Measurements from ENCODE around the gene SPATA22. TPM values are rescaled to one million over a fixed set of nuclear protein-coding genes. Genes with fewer than 3 reads are reported as not detected.
"Not testable (repeated sequence)": the region's sequence is repeated elsewhere in the genome, so short reads cannot be mapped to it uniquely, and the experiment has no call there.

Gene SPATA22, protein sequence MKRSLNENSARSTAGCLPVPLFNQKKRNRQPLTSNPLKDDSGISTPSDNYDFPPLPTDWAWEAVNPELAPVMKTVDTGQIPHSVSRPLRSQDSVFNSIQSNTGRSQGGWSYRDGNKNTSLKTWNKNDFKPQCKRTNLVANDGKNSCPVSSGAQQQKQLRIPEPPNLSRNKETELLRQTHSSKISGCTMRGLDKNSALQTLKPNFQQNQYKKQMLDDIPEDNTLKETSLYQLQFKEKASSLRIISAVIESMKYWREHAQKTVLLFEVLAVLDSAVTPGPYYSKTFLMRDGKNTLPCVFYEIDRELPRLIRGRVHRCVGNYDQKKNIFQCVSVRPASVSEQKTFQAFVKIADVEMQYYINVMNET
- polyA plus RNA-seq = not detected

DNA sequence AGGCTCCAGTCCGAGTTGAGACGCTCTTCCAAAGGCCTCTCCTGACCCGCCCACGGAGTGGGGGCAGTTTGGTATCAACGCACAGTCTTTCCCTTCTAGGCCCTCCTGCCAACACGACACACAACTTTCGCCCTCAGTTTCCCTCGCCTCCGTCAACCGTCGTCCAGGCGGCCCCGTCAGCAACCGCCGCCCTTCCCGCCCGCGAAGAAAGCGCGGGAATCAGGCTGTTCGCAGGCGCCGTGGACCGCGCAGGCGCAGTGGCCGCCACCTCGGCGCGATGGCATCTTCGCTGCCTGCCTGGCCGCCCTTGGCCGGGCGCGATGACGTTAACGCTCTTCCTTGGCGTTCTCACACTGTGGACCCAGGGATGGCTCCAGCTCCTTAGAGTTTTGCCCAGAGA lies at the start of gene SPATA22:
Gene SPATA22, minus strand, starts transcription at position 221 of the 400 bp plus-strand sequence. CDS start 2,494 bp downstream, outside the sequence.
- Mint-ChIP-seq H3K27ac (no peak within 1 kb of the TSS), H3K27me3 (peaks cover 2% of the 10 kb centered on the region), H3K4me3 (no peak within 1 kb of the TSS), H3K9me3 (no peaks in the 10 kb centered on the region), H3K4me1 (peaks cover 0 to 8% (median 1%) of the 10 kb centered on the region in 3 donors), H3K36me3 (peaks cover 2% of the 10 kb centered on the region)

DNA sequence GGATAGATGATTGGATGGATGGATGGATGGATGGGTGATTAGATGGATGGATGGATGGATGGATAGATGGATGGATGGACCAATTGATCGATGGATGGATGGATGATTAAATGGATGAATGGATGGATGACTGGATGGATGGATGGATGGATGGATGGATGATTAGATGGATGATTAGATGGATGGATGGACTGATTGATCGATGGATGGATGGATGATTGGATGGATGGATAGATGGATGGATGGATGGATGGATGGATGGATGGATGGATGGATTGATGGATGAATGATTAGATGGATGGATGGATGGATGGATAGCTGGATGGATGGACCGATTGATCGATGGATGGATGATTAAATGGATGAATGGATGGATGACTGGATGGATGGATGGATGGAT lies 47.9 kb upstream of the SPATA22 start:
- H3K27ac Mint-ChIP-seq, H3K9me3 Mint-ChIP-seq, H3K27me3 Mint-ChIP-seq, H3K4me3 Mint-ChIP-seq, H3K4me1 Mint-ChIP-seq, H3K36me3 Mint-ChIP-seq: not testable (repeated sequence)

DNA sequence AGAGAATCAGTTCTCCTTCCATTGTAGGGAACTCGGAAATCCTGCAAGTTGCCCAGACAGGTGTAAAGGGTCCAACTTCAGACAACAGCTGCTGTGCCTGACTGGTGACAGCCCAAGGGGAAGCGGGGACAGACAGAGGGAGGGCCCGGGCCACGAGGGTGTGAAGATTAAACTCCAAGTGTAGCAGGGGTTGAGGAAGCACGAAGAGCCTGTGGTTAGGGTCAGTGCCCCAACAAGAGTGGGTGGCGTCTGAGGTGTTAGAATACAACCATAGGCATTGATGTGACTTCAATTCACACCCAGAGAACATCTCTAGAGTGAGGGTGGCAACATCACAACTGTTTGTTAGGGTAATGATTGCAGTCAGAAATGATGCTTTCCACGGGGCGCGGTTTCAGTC lies 43.3 kb upstream of the SPATA22 start:
- Mint-ChIP-seq H3K27me3 (no peaks in the 10 kb centered on the region), H3K36me3 (peaks cover 2% of the 10 kb centered on the region), H3K9me3 (no peaks in the 10 kb centered on the region), H3K4me1 (no peaks in the 10 kb centered on the region), H3K27ac (peak overlapping the region in 1 of 3 donors; percentile 47), H3K4me3 (no peak overlapping the region)

DNA sequence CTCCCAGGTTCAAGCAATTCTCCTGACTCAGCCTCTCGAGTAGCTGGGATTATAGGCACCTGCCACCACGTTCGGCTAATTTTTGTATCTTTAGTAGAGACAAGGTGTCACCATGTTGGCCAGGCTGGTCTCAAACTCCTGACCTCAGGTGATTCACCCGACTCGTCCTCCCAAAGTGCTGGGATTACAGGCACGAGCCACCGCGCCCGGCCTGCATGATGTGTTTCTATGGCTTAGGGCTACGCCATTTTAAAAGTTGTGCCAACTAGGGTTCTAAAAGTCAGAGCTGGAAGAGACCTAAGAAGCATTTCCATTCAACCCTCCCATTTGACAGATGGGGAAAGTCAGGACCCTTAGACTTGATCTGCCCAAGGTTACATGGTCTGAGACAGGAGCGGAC lies 42.5 kb upstream of the SPATA22 start:
- not testable (repeated sequence) for H3K4me1 Mint-ChIP-seq, H3K27me3 Mint-ChIP-seq, H3K36me3 Mint-ChIP-seq, H3K4me3 Mint-ChIP-seq, H3K27ac Mint-ChIP-seq, H3K9me3 Mint-ChIP-seq

DNA sequence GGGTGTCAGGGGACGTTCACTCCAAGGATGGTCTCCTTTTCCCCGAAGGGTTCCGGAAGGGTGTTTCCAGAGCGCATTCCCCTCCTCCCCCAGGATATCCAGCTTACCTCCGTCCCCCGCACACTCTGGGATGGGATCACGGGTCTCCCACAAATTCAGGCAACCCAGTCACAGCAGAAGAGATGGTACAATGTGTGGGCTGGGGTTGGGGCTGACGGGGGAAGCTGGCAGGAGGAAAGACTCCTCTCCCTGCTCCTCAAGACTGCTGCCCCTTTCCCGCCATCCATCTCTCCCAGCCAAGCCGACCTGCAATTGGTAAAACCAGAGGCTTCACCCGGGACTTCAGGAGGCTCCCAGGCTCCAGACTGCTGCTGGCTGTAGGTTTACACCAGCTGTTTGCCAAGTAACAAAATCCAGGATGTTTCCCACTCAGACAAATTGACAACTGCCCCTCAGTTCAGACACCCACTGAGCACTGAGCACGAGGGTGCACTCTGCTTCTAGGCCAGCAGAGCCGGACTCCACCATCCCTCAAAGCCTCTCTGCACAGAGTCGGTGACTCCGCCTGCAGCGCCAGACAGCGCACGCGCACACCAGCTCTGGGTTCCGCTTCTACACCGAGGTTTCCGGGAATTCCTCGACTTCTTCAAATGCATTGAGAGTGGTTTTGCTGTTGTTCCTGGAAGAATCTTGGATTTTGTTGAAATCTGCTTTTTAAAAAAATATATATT lies 41.9 kb upstream of the SPATA22 start:
- H3K4me1 Mint-ChIP-seq = no peaks in the 10 kb centered on the region
- H3K4me3 Mint-ChIP-seq = no peak overlapping the region

DNA sequence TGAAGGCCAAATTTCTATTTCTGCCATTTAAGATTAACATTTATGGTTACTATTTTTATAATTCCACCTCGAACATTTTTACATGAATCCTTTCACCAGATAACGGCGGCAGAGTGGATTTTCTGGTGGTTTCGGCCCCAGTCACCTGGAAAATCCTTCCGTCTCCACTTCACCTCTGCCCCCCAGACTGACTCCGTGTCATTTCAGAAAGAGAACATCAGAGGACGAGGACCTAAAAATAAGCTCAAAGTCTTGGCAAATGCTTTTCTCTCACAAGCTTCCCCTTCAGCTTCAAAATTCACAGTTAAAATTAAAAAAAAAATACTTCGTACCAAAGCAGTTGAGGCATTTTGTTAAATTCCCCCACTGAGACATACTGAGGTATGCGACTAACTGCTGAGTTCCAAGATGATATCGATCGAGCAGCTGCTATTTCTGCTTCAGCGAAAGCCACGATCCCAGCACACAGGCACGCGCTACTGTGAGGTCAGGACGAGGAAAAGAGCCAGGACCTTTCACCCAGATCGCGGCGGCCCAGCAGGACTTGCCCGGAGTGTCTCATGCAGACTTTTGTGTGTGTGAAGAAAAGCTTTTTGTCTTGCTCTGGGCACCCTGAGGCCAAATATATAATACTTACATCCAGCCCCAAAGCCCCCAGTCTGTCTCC lies 41.0 kb upstream of the SPATA22 start:
- Mint-ChIP-seq H3K4me1 (no peaks in the 10 kb centered on the region), H3K4me3 (no peak overlapping the region), H3K9me3 (peaks cover 0 to 5% (median 0%) of the 10 kb centered on the region in 3 donors), H3K27ac (no peak overlapping the region), H3K36me3 (peaks cover 2% of the 10 kb centered on the region), H3K27me3 (peaks cover 1% of the 10 kb centered on the region)

More for the DNA sequence above, 41.9 kb upstream of the SPATA22 start:
- H3K27me3 Mint-ChIP-seq = peaks cover 1% of the 10 kb centered on the region
- peaks cover 2% of the 10 kb centered on the region for H3K36me3 Mint-ChIP-seq
- H3K9me3 Mint-ChIP-seq = peaks cover 0 to 5% (median 0%) of the 10 kb centered on the region in 3 donors
- H3K27ac Mint-ChIP-seq = no peak overlapping the region

DNA sequence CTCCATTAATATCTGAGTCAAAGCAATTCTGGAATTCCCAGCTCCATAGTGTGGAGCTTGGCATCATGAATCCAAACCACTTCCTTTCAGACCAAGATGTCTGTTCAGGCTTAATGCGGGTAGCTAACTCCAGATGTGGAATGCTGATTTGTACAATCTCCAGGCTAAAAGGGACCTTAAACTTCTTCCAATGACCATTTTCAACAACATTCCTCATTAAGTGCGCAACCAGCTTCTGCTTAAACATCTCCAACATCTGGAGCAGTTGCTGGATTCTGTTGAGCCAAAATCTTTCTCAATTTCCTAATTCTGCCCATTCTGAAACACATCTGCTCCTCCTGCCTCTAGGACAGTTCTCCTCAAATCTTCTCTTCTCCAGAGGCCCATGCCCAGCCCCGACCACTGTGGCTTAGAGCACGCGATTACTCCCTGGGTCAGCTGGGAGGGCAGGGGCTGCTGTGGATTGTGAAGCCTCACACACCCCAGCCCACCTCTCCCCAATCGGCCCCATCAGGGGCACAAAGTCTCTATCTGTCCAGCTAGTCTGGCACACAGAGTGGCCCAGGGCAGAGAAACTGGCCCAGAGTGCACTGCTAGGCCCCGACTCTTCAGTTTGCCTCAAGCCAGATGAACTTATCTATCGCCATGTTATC lies 40.4 kb upstream of the SPATA22 start:
- Mint-ChIP-seq H3K27ac (no peak overlapping the region), H3K36me3 (peaks cover 2% of the 10 kb centered on the region), H3K4me1 (no peaks in the 10 kb centered on the region), H3K9me3 (peaks cover 0 to 5% (median 0%) of the 10 kb centered on the region in 3 donors), H3K4me3 (no peak overlapping the region), H3K27me3 (peaks cover 1% of the 10 kb centered on the region)

DNA sequence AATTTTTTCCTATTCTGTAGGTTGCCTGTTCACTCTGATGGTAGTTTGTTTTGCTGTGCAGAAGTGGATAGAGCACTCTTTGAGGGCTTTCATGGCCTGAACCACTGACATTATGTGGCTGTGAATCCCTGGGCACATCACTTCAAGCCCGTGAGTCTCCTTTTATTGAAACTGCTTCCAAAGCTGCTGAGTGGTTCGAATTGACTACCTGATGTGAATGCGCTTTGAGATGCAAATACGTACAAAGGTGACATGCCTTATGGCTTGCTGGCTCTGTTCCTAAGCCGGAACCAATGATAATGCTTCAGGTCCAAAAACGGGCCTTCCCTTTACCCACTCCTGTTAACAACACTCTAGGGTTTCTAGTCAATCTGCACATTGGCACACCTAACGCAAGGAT lies 38.5 kb upstream of the SPATA22 start:
- no peaks in the 10 kb centered on the region for H3K4me1 Mint-ChIP-seq
- H3K9me3 Mint-ChIP-seq = peaks cover 0 to 5% (median 0%) of the 10 kb centered on the region in 3 donors
- H3K27me3 Mint-ChIP-seq = peaks cover 1% of the 10 kb centered on the region
- no peak overlapping the region for H3K4me3 Mint-ChIP-seq
- no peaks in the 10 kb centered on the region for H3K36me3 Mint-ChIP-seq
- H3K27ac Mint-ChIP-seq = no peak overlapping the region

DNA sequence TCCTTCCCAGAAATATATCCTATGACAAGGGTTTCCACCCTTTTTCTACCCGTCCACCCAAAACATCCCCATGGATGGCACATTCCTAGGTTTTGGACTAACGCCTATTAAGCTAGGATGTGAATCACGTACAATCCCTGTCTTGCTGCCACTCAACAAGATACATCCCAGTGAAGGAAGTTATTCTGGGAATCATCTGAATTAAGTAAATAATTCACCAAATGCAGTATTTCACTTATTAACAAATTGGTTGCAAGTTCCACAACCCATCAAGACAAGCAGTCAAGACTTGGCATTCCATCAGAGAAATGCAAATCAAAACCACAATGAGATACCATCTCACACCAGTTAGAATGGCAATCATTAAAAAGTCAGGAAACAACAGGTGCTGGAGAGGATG lies 36.2 kb upstream of the SPATA22 start:
- no peak overlapping the region for H3K27ac Mint-ChIP-seq
- peaks cover 0 to 5% (median 0%) of the 10 kb centered on the region in 3 donors for H3K9me3 Mint-ChIP-seq
- no peaks in the 10 kb centered on the region for H3K4me1 Mint-ChIP-seq
- peaks cover 1% of the 10 kb centered on the region for H3K27me3 Mint-ChIP-seq
- H3K36me3 Mint-ChIP-seq = no peaks in the 10 kb centered on the region
- H3K4me3 Mint-ChIP-seq = no peak overlapping the region

DNA sequence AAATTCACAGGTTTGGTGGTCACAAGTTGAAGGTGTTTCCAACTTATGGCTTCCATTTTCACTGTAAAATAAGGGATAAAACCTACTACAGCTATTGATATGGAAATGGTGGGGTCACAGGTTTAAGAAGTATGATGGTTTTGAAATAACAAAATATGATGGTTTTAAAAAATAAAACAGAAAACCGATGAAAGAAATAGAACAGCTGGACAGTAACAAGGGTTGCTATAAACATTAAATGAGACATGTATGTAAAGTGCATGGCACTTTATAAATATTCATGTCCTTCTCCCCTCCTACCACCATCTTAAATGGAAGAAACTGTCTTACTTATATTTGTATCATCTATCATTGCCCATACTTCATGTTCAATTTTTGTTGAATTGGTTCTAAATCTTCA lies 35.5 kb upstream of the SPATA22 start:
- Mint-ChIP-seq H3K9me3 (peaks cover 0 to 5% (median 0%) of the 10 kb centered on the region in 3 donors), H3K27me3 (peaks cover 1% of the 10 kb centered on the region), H3K36me3 (no peaks in the 10 kb centered on the region), H3K4me3 (no peak overlapping the region), H3K4me1 (no peaks in the 10 kb centered on the region), H3K27ac (no peak overlapping the region)

DNA sequence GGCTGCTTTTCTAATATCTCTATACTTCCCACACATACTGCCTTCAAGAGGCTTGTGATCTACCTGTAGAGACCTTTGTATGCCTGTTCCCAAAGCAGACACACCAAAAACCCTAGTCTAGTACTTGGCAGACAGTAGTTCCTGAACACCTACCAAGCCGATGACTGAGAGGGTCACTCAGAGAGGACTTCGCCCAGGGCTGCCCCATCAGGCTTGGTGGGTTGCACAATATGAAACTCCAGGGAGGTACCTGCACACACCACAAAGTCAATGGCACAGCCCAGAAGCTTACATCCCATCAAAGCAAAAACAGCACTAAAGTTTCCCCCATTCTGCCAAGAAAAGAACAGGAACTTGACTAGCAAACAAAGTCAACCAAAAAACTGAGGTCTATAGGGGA lies 34.4 kb upstream of the SPATA22 start:
- peaks cover 0 to 5% (median 0%) of the 10 kb centered on the region in 3 donors for H3K9me3 Mint-ChIP-seq
- H3K27ac Mint-ChIP-seq = no peak overlapping the region
- H3K4me1 Mint-ChIP-seq = no peaks in the 10 kb centered on the region
- peaks cover 1% of the 10 kb centered on the region for H3K27me3 Mint-ChIP-seq
- H3K36me3 Mint-ChIP-seq = no peaks in the 10 kb centered on the region
- no peak overlapping the region for H3K4me3 Mint-ChIP-seq

DNA sequence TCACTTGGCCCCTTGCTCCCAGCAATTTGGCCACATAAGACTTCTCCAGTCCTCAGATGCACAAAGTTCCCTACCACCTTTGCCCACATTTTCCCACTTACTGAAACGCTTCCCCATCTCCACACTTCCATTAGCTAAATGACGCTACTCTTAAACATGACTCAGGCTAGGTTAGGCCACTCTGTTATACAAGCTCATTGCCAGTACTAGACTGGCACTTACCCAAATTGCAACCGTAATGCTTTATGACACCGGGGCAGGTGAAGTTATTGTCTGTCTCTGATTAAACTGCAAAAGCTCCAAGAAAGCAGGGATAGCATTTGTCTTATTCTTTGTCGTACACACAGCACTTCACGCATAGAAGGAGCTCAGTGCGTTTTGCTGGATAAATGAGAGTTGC lies 33.4 kb upstream of the SPATA22 start:
- Mint-ChIP-seq H3K4me1 (no peaks in the 10 kb centered on the region), H3K4me3 (no peak overlapping the region), H3K9me3 (peaks cover 0 to 5% (median 0%) of the 10 kb centered on the region in 3 donors), H3K27ac (no peak overlapping the region), H3K36me3 (no peaks in the 10 kb centered on the region), H3K27me3 (peaks cover 1% of the 10 kb centered on the region)

DNA sequence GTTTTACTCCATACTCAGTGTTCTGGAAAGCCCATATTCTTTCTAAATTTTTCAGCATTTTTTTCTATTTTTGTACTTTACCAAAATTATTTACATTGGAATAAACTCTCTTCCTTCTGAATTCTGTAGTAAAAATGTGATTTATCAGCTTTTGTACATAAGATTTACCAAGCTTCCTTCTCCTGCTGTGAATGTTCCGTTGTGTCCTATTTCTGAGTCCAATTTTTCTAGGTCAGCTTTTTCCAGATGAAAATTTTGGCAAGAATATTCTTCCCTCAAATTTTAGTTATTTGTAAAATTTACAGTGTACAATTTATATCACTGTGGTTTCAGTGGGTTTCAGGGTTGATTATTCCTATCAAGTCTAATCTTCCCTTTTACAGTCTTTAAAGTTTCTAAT lies 31.7 kb upstream of the SPATA22 start:
- no peak overlapping the region for H3K4me3 Mint-ChIP-seq
- H3K27ac Mint-ChIP-seq = no peak overlapping the region
- no peaks in the 10 kb centered on the region for H3K4me1 Mint-ChIP-seq
- H3K9me3 Mint-ChIP-seq = no peaks in the 10 kb centered on the region
- no peaks in the 10 kb centered on the region for H3K27me3 Mint-ChIP-seq
- no peaks in the 10 kb centered on the region for H3K36me3 Mint-ChIP-seq

DNA sequence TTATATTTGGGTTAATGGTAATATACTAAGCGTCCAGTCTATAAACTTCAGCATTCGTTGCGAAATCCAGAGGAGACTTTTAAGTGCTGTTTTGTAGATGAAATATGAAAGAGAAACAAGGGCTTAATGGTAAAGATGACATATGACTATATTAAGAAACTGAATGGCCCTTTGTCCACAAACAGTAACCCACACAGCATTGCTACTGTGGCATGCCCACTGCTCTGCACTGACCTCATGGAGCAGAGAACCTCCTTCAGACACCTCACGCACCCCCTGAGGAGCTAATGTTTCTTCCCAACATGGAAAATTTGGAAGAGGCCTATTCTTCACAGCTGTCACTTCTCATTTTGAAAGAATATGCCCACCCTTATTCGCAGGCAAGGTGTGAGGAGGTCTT lies 30.8 kb upstream of the SPATA22 start:
- Mint-ChIP-seq H3K27ac (no peak overlapping the region), H3K9me3 (no peaks in the 10 kb centered on the region), H3K27me3 (no peaks in the 10 kb centered on the region), H3K4me1 (no peaks in the 10 kb centered on the region), H3K4me3 (no peak overlapping the region), H3K36me3 (no peaks in the 10 kb centered on the region)

DNA sequence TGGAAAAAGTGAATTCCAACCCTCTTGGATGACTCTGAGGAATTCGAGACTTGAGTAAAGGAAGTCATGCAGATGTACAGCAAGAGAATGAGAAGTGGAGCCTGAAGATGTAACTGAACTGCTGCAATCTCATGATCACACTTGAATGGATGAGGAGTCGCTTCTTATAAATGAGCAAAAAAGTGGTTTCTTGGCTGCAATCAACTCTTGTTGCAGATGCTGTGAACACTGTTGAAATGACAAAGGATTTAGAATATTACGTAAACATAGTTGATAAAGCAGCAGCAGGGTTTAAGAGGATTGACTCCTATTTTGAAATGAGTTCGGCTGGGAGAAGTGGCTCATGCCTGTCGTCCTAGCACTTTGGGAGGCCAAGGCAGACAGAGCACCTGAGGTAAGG lies 29.7 kb upstream of the SPATA22 start:
- H3K4me3 Mint-ChIP-seq = no peak overlapping the region
- no peaks in the 10 kb centered on the region for H3K36me3 Mint-ChIP-seq
- H3K27me3 Mint-ChIP-seq = no peaks in the 10 kb centered on the region
- H3K9me3 Mint-ChIP-seq = no peaks in the 10 kb centered on the region
- H3K27ac Mint-ChIP-seq = no peak overlapping the region
- H3K4me1 Mint-ChIP-seq = no peaks in the 10 kb centered on the region
